HFF-Myc (cell line): ENCODE measurements around the gene COA6.
"Not testable (repeated sequence)": the region's sequence is repeated elsewhere in the genome, so short reads cannot be mapped to it uniquely, and the experiment has no call there.

ENCODE experiments used
- DNase-seq: peaks from one replicate; pipeline ENCODE4 v3.0.0-alpha.2; 2011; ENCODE audit warnings: low read depth; ENCODE audit errors: extremely low read depth
- H3K4me3 ChIP-seq: replicated peaks from 2 replicates; pipeline ENCODE4 v1.5.1; 2011; ENCODE audit warnings: low read depth, mild to moderate bottlenecking, control low read depth, low read length
- TF ChIP-seq, protein P1 (sequence below): IDR thresholded peaks from 2 replicates; pipeline ENCODE4 v1.5.1; 2012; ENCODE audit warnings: mild to moderate bottlenecking, low read depth, low read length, control low read depth; ENCODE audit errors: missing control alignments

COA6 gene

DNA sequence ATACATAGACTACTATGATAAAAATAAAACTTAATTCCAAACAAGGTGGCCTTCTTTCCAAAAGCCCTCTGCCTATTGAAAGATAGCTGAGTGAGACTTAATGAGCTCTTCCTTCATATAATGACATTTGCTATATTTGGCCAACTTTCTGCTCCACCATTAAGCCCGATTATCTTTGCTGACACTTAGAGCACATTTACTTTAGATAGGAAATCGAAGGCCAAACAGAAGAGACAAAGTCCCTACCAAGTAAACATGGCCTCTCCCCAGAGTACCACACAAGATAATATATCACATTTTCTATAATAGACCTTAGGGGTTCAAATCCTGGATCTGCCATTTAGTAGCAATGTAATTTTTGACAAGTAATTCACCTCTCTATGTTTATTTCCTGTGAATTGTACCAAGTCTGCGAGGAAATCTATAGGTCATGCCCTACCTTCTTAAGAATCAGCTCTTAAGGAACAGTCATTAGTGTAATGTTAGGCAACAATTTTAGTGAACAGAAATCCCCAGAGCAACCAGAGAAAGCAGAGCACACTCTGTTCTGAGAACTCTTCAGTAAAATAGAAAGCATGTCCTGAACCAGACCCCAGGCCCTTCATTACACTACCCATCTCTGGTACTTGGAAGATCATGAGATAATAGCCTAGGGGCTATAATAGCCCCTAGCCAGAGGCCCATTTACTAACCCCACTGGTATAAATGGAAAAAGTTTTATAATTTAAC is 17.3 kb upstream of the COA6 start:
- H3K4me3 ChIP-seq, result no peak overlapping the region
- TF ChIP-seq, protein P1, sequence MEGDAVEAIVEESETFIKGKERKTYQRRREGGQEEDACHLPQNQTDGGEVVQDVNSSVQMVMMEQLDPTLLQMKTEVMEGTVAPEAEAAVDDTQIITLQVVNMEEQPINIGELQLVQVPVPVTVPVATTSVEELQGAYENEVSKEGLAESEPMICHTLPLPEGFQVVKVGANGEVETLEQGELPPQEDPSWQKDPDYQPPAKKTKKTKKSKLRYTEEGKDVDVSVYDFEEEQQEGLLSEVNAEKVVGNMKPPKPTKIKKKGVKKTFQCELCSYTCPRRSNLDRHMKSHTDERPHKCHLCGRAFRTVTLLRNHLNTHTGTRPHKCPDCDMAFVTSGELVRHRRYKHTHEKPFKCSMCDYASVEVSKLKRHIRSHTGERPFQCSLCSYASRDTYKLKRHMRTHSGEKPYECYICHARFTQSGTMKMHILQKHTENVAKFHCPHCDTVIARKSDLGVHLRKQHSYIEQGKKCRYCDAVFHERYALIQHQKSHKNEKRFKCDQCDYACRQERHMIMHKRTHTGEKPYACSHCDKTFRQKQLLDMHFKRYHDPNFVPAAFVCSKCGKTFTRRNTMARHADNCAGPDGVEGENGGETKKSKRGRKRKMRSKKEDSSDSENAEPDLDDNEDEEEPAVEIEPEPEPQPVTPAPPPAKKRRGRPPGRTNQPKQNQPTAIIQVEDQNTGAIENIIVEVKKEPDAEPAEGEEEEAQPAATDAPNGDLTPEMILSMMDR, result no peak
- no peak for DNase-seq

DNA sequence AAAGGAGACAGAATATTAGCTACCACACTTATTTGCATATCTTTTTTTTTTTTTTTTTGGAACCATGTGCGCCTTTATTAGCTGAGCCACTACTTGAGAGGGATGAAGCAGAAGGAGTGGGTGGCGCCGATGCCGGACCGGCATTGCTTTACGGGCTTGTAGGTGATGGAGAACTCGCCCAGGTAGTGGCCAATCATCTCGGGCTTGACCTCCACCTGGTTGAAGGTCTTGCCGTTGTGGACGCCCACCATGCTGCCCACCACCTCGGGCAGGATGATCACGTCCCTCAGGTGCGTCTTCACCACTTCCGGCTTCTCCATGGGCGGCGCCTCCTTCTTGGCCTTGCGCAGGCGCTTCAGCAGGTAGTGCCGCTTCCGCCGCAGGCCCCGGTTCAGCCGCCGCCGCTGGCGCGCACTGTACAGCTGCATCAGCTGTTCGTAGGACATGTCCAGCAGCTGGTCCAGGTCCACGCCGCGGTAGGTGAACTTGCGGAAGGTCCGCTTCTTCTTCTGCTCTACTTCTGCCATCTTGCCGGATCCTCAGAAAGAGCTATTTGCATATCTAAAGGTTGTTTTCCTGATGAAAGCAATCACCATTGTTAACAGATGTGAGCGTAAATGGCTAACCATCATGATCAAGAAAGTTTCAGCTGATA is 16.5 kb upstream of the COA6 start:
- peak overlapping the region; percentile 14; the same call in 1 of the 2 replicates for H3K4me3 ChIP-seq
- DNase-seq, result not testable (repeated sequence)

DNA sequence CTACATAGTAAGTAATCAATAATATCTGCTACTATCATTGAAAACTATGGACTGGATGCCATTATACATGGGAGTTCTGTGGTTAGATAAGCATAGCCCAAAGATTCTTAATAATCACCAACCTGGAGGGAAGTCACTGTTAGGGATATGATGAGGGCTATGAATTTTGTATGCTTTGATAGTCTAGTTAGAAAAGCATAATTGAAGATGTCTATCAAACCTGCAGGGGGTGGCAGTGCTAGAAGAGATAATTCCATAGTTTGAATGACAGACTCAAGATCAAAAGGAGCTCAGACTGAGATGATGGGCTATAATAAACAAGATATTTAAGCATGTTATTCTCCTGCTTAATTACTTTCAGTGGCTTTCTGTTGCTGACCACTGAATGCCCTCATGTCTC is 15.4 kb upstream of the COA6 start:
- no peak for DNase-seq
- H3K4me3 ChIP-seq, result no peak overlapping the region
- TF ChIP-seq, protein P1, result no peak

DNA sequence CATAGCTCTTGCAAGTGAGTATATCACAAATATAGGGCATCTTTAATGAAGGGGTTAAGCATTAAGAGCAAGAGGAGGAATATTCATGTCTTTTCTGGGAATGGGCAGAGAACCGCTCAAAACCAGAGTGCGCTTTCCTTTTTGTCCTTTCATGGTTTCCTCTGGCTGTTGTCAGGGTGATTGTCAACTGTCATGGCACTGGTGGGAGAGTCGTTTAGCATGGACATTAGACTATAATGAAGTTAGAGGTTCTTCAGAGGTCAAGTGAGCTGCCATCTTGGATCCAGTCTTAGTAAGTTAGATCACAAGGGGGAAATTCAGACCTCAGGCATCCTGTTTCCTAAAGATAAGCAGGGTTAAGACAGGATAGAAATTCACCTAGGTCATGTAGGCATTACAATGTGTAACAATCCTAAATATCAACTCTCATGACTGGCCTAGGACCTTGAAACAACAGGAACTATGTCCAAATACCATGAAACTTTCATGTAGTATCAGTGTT is 12.1 kb upstream of the COA6 start:
- TF ChIP-seq, protein P1, result no peak

DNA sequence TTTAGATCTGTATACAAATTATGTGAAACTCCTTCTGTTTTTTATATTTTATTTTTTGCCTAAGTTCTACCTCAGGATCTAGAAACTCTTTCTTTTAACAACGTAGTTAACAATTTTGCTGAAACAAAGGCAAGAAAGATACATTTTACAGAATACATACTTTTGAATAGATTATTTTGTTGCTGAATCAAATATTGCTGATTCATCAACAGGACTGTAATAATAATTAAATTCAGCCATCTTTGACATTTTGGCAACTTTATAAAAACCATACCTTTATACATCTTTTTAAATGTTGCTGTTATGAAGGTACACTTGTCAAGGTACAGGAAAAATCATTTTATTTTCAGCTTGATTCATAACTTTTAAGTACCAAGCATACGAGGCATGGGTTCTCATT is 10.7 kb upstream of the COA6 start:
- TF ChIP-seq, protein P1, result no peak
- DNase-seq, result no peak

More for the DNA sequence above, 12.1 kb upstream of the COA6 start:
- H3K4me3 ChIP-seq, result no peak overlapping the region
- no peak for DNase-seq

DNA sequence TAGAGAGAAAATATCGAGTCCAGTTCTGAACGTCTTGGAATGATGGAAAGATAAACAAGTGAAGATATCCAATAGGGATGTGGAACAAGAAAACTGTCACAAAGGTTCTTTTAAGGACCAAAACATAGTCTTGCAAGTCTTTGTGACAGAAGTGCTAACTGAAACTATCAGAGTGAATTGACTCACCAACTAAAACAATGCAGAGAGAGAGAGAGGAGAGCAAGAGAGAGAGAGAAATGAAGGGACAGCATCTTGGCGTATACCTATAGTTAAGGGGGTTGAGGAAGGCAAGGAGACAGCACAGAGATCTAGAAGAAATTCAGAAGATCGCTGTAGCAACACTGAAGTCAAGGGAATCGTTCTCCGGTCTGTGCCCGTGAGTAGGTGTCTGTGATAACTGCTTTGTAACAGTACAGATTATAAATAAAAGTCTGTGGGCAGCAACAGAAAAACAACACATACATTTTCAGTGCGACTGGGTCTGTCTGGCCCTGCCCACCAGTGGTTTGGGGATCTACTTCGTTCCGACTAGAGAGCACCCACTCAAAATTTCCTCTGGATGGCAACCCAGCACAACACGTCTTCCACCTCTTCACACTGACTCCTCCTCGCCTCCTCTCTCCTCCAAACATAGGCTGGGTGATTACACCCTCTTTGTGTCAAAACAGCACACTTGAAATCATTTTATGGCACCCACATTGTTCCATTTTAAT is 4.8 kb upstream of the COA6 start:
- TF ChIP-seq, protein P1, result no peak
- DNase-seq, result no peak
- no peak overlapping the region for H3K4me3 ChIP-seq

More for the DNA sequence above, 10.7 kb upstream of the COA6 start:
- no peak overlapping the region for H3K4me3 ChIP-seq

DNA sequence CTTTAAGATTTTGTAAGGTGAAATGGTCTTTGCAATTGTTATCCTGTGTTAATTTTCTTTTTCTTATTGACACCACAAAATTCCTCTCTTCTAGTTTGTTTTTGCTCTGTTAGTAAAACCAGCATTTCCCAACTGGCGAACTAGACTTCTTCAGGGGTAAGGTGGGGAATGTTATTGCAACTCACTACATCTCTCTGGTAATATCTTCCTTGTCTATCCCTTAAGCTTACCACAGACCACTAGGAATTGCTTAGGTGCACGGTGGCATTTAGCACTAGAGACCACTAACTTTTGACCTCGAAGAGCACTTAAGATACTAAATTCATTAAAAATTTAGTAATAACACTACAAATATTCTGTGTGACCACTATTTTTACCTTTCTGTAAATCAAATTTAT is 4.2 kb upstream of the COA6 start:
- DNase-seq, result no peak
- TF ChIP-seq, protein P1, result no peak

More for the DNA sequence above, 4.2 kb upstream of the COA6 start:
- no peak overlapping the region for H3K4me3 ChIP-seq
